Mesothelial cell of epicardium (in vitro differentiated cells): ENCODE results near the gene OPCML. TPM values are rescaled to one million over a fixed set of nuclear protein-coding genes. Genes with fewer than 3 reads are reported as not detected.

Experiments
- DNase-seq, 2 experiments: peaks; one replicate each; pipeline ENCODE4 v3.0.0; 2021; ENCODE audit warnings: low spot score in 2 of 2; ENCODE audit not compliant: unreplicated experiment in 2 of 2
- H3K27ac Mint-ChIP-seq: 2 replicates; pipeline ENCODE4 v1.8.0; 2021; ENCODE audit warnings: mixed read lengths
- H3K27me3 Mint-ChIP-seq: 2 replicates; pipeline ENCODE4 v1.8.0; 2021; ENCODE audit warnings: low read depth, mixed read lengths
- H3K36me3 Mint-ChIP-seq: 2 replicates; pipeline ENCODE4 v1.8.0; 2021; ENCODE audit warnings: mixed read lengths
- H3K4me1 Mint-ChIP-seq: 2 replicates; pipeline ENCODE4 v1.8.0; 2021; ENCODE audit warnings: mixed read lengths
- H3K4me3 Mint-ChIP-seq: 2 replicates; pipeline ENCODE4 v1.8.0; 2021; ENCODE audit warnings: mild to moderate bottlenecking, moderate library complexity, mixed read lengths
- H3K9me3 Mint-ChIP-seq: 2 replicates; pipeline ENCODE4 v1.8.0; 2021; ENCODE audit warnings: mixed read lengths
- CTCF ChIP-seq: fragments of 200-600 bp; sonication (generic); IDR thresholded peaks from one replicate; pipeline ENCODE4 v1.5.0; 2021; ENCODE audit warnings: antibody characterized with exemption; ENCODE audit not compliant: unreplicated experiment
- total RNA-seq: library from RNA; stranded (reverse); gene quantifications from 3 replicates; pipeline ENCODE4 v1.2.1, GENCODE V29; 2021

Gene OPCML
- total RNA-seq, 1 donor from 2014 or later = 3.0 TPM

DNA sequence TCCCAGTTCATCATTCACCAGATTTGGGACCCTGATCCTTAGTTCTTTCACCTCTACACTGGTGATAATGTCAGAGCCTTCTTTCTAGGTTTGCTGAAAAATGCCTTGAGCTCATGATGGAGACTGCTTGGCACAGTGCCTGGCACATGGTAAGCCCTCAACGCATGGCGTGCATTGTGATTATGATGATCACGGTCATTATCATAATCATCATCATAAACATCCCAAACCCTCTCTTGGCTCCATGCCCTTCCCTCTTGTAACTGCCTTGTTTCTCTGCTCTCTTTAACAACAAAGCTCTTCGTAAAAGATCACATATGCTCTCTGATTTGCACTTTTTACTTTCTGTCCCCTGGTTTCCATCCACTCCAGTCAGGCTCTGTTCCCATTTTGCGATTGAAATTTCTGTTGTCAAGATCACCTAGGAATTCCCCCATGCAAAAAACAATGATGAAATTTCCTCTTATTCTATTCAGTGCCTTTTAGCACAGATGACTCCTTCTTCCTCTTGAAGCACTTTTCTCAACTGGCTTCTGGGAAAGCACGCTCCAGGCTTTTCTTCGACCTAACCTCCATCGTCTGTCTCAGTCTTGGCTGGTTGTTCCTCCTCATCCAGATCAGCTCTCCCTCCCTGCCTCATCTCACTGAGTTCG, 479.1 kb downstream of the OPCML start:
- DNase-seq = no peak
- Mint-ChIP-seq H3K36me3 (no peaks in the 10 kb centered on the region), H3K27me3 (peaks cover 59% of the 10 kb centered on the region), H3K9me3 (no peaks in the 10 kb centered on the region), H3K4me3 (no peak overlapping the region), H3K4me1 (no peaks in the 10 kb centered on the region), H3K27ac (no peak overlapping the region)
- TF ChIP-seq CTCF = no peak

GRCh38 chr11:133052537-133052936, 479.8 kb downstream of the OPCML start:
- Mint-ChIP-seq H3K9me3 (no peaks in the 10 kb centered on the region), H3K27me3 (peaks cover 61% of the 10 kb centered on the region), H3K4me1 (peaks cover under 1% of the 10 kb centered on the region), H3K4me3 (no peak overlapping the region), H3K36me3 (no peaks in the 10 kb centered on the region), H3K27ac (no peak overlapping the region)
- TF ChIP-seq CTCF = no peak
- DNase-seq = no peak

DNA sequence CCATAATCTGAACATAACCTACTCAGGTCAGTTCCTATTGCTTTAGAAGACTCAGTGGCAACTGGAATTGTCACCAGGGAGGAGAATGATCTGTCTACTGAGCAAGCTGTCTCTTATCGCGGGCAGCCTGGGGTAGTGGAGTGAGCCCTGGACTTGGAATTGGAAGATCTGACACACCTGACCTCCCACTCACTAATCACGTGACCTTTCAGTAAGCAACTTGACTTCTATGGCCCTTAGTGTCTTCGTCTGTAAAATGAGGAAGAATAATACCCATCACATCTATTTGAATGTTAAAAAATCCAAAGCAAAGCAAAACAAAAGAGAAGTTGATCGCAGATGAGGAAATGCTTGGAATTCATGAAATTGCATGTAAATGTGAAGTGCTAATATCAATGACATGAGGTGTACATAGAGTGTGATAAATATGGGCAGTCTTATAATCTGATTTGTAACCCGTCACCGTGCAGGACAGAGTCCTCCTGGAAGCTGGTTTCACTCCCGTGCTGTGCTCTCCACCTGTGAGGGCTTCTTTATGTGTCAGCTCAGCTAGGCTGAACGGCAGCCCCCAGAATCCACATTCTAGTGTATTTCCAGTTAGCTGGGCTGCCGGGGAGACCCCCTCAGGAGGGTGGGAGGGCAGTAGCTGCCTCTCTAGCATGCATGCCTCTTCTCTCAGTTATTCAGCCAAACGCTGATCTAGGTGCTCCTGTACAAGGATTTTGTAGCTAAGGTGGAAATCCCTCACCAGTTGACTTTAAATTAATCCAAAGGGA, 482.9 kb downstream of the OPCML start:
- no peaks in the 10 kb centered on the region for H3K36me3 Mint-ChIP-seq
- H3K9me3 Mint-ChIP-seq = no peaks in the 10 kb centered on the region
- peaks cover 80% of the 10 kb centered on the region for H3K27me3 Mint-ChIP-seq
- no peak for TF ChIP-seq CTCF
- peaks cover 3% of the 10 kb centered on the region for H3K4me1 Mint-ChIP-seq
- DNase-seq = no peak
- no peak overlapping the region for H3K27ac Mint-ChIP-seq
- no peak overlapping the region for H3K4me3 Mint-ChIP-seq

- Mint-ChIP-seq H3K27ac (no peak overlapping the region), H3K27me3 (peaks cover 91% of the 10 kb centered on the region)
- DNase-seq = no peak
Measured at GRCh38 chr11:133048270-133048669, 484.0 kb downstream of the OPCML start.

GRCh38 chr11:133047771-133048115, 484.6 kb downstream of the OPCML start:
- Mint-ChIP-seq H3K36me3 (no peaks in the 10 kb centered on the region), H3K4me3 (no peak overlapping the region), H3K27ac (no peak overlapping the region), H3K9me3 (no peaks in the 10 kb centered on the region), H3K27me3 (peaks cover 94% of the 10 kb centered on the region), H3K4me1 (peaks cover 3% of the 10 kb centered on the region)
- TF ChIP-seq CTCF = no peak
- DNase-seq = no peak

More at GRCh38 chr11:133048270-133048669, 484.0 kb downstream of the OPCML start:
- H3K9me3 Mint-ChIP-seq = no peaks in the 10 kb centered on the region
- H3K36me3 Mint-ChIP-seq = no peaks in the 10 kb centered on the region
- TF ChIP-seq CTCF = no peak
- H3K4me3 Mint-ChIP-seq = no peak overlapping the region
- H3K4me1 Mint-ChIP-seq = peaks cover 3% of the 10 kb centered on the region
